ENCODE data around the gene DAB2IP. TPM values are rescaled to one million over a fixed set of nuclear protein-coding genes. Genes with fewer than 3 reads are reported as not detected.
"Not testable (repeated sequence)": the region's sequence is repeated elsewhere in the genome, so short reads cannot be mapped to it uniquely, and the experiment has no call there.

DAB2IP gene
- total and polyA plus RNA-seq, 2 donors from 2014 or later = 33.8 to 105 TPM

GRCh38 chr9:121786998-121787422 lies 135.6 kb downstream of the DAB2IP start:
- no peak for TF ChIP-seq CTCF (IDR thresholded peaks at IDR 0.05; ENCODE audit: borderline replicate concordance, extremely low read depth, insufficient read depth)
- Histone ChIP-seq H3K27me3 (ENCODE audit: control insufficient read depth, insufficient read depth, low read length) (no peaks in the 10 kb centered on the region), H3K27ac (ENCODE audit: low read depth in 2 of 2, low read length in 2 of 2) (no peak overlapping the region), H3K36me3 (ENCODE audit: control insufficient read depth in 2 of 3, insufficient read depth in 3 of 3, low read length in 3 of 3) (peaks cover 0 to 3% (median under 1%) of the 10 kb centered on the region in 3 donors), H3K4me3 (ENCODE audit: low read length in 3 of 3) (no peak overlapping the region), H3K4me1 (ENCODE audit: control insufficient read depth in 2 of 3, insufficient read depth in 2 of 3, low read depth in 1 of 3, low read length in 3 of 3) (no peaks in the 10 kb centered on the region), H3K9me3 (ENCODE audit: control insufficient read depth in 2 of 3, insufficient read depth in 1 of 3, low read length in 3 of 3) (no peaks in the 10 kb centered on the region), H3K9ac (ENCODE audit: low read length in 3 of 3) (no peak overlapping the region)
- DNase-seq (no peak), FAIRE-seq (no peak)
- intact Hi-C loops (cut with DNase I) = no loop called here

- intact Hi-C loops (cut with DNase I) = no loop called here
- Histone ChIP-seq H3K4me1 (ENCODE audit: control insufficient read depth in 2 of 3, insufficient read depth in 2 of 3, low read depth in 1 of 3, low read length in 3 of 3) (no peaks in the 10 kb centered on the region), H3K27me3 (ENCODE audit: control insufficient read depth, insufficient read depth, low read length) (no peaks in the 10 kb centered on the region), H3K36me3 (ENCODE audit: control insufficient read depth in 2 of 3, insufficient read depth in 3 of 3, low read length in 3 of 3) (no peaks in the 10 kb centered on the region), H3K4me3 (ENCODE audit: low read length in 3 of 3) (no peak overlapping the region), H3K9ac (ENCODE audit: low read length in 3 of 3) (no peak overlapping the region), H3K27ac (ENCODE audit: low read depth in 2 of 2, low read length in 2 of 2) (no peak overlapping the region), H3K9me3 (ENCODE audit: control insufficient read depth in 2 of 3, insufficient read depth in 1 of 3, low read length in 3 of 3) (no peaks in the 10 kb centered on the region)
- TF ChIP-seq CTCF (IDR thresholded peaks at IDR 0.05; ENCODE audit: borderline replicate concordance, extremely low read depth, insufficient read depth) = no peak
- DNase-seq (no peak), FAIRE-seq (no peak)
Measured at GRCh38 chr9:121788686-121789366, 137.4 kb downstream of the DAB2IP start.

GRCh38 chr9:121790841-121791240 lies 139.4 kb downstream of the DAB2IP start:
- H3K36me3 ChIP-seq (ENCODE audit: control insufficient read depth in 2 of 3, insufficient read depth in 3 of 3, low read length in 3 of 3) = no peaks in the 10 kb centered on the region
- no peak overlapping the region for H3K4me3 ChIP-seq (ENCODE audit: low read length in 3 of 3)
- H3K27ac ChIP-seq (ENCODE audit: low read depth in 2 of 2, low read length in 2 of 2) = no peak overlapping the region
- H3K27me3 ChIP-seq (ENCODE audit: control insufficient read depth, insufficient read depth, low read length) = no peaks in the 10 kb centered on the region
- H3K4me1 ChIP-seq (ENCODE audit: control insufficient read depth in 2 of 3, insufficient read depth in 2 of 3, low read depth in 1 of 3, low read length in 3 of 3) = no peaks in the 10 kb centered on the region
- H3K9me3 ChIP-seq (ENCODE audit: control insufficient read depth in 2 of 3, insufficient read depth in 1 of 3, low read length in 3 of 3) = no peaks in the 10 kb centered on the region
- no peak for TF ChIP-seq CTCF (IDR thresholded peaks at IDR 0.05; ENCODE audit: borderline replicate concordance, extremely low read depth, insufficient read depth)
- DNase-seq = no peak
- intact Hi-C loops (cut with DNase I) = no loop called here
- no peak for FAIRE-seq
- no peak overlapping the region for H3K9ac ChIP-seq (ENCODE audit: low read length in 3 of 3)

- H3K4me1 ChIP-seq (ENCODE audit: control insufficient read depth in 2 of 3, insufficient read depth in 2 of 3, low read depth in 1 of 3, low read length in 3 of 3); FAIRE-seq: not testable (repeated sequence)
Measured at GRCh38 chr9:121792476-121792875, 141.0 kb downstream of the DAB2IP start.

GRCh38 chr9:121794334-121794733 lies 142.9 kb downstream of the DAB2IP start:
- H3K4me3 ChIP-seq (ENCODE audit: low read length in 3 of 3); FAIRE-seq; H3K36me3 ChIP-seq (ENCODE audit: control insufficient read depth in 2 of 3, insufficient read depth in 3 of 3, low read length in 3 of 3); DNase-seq; H3K9ac ChIP-seq (ENCODE audit: low read length in 3 of 3); H3K4me1 ChIP-seq (ENCODE audit: control insufficient read depth in 2 of 3, insufficient read depth in 2 of 3, low read depth in 1 of 3, low read length in 3 of 3); intact Hi-C loops (cut with DNase I); H3K27ac ChIP-seq (ENCODE audit: low read depth in 2 of 2, low read length in 2 of 2); H3K27me3 ChIP-seq (ENCODE audit: control insufficient read depth, insufficient read depth, low read length); H3K9me3 ChIP-seq (ENCODE audit: control insufficient read depth in 2 of 3, insufficient read depth in 1 of 3, low read length in 3 of 3): not testable (repeated sequence)

More at GRCh38 chr9:121792476-121792875, 141.0 kb downstream of the DAB2IP start:
- DNase-seq; intact Hi-C loops (cut with DNase I); H3K9me3 ChIP-seq (ENCODE audit: control insufficient read depth in 2 of 3, insufficient read depth in 1 of 3, low read length in 3 of 3); H3K9ac ChIP-seq (ENCODE audit: low read length in 3 of 3); H3K36me3 ChIP-seq (ENCODE audit: control insufficient read depth in 2 of 3, insufficient read depth in 3 of 3, low read length in 3 of 3); H3K27ac ChIP-seq (ENCODE audit: low read depth in 2 of 2, low read length in 2 of 2); H3K27me3 ChIP-seq (ENCODE audit: control insufficient read depth, insufficient read depth, low read length); H3K4me3 ChIP-seq (ENCODE audit: low read length in 3 of 3): not testable (repeated sequence)

All from kidney (tissue), 14 donors.